Measurements from ENCODE around the gene TXNRD2.

The TXNRD2 gene

DNA sequence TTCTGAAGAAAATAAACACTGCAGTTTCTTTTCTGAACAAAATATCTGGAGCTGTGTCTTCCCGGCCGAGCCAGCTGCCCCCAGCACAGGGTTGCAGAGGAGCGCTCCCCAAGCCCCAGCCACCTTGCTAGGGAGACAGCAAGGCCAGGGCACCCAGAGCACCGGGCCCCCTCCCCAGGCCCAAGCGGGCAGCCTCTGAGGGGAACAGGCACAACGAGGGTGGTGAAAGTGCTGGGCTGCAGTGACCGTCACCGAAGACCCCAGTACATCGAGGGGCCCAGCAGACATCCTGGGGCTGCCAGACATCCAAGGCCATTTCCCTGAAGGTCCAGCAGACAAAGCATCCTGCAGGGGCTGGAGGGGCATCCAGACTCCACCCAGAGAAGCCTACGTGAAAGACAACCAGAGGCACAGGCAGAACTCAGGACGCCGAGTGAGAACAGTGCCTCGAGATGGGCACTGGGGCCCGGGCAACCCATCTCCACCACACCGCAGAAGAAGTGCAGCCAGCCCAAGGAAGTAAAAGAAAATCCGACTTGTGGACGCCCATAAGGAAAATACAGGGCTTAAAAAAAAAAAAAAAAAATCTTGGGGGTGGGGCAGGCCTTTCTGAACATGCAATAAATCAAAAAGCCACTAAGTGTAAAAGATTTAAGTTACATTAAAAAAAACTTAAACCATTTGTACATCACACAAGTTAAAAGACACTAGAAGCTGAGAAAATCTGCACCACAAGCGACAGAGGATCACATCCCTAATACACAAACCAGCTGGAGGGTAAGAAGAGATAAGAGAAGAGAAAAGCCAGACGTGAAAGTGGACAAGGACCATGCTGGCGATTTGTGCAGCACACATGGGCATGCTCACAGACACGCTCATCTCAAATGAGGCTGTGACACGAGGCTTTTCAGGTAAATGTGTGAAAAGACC is 36.0 kb downstream of the TXNRD2 start:
- TF ChIP-seq, protein P1, sequence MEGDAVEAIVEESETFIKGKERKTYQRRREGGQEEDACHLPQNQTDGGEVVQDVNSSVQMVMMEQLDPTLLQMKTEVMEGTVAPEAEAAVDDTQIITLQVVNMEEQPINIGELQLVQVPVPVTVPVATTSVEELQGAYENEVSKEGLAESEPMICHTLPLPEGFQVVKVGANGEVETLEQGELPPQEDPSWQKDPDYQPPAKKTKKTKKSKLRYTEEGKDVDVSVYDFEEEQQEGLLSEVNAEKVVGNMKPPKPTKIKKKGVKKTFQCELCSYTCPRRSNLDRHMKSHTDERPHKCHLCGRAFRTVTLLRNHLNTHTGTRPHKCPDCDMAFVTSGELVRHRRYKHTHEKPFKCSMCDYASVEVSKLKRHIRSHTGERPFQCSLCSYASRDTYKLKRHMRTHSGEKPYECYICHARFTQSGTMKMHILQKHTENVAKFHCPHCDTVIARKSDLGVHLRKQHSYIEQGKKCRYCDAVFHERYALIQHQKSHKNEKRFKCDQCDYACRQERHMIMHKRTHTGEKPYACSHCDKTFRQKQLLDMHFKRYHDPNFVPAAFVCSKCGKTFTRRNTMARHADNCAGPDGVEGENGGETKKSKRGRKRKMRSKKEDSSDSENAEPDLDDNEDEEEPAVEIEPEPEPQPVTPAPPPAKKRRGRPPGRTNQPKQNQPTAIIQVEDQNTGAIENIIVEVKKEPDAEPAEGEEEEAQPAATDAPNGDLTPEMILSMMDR (IDR thresholded peaks at IDR 0.05; ENCODE audit: insufficient read depth, missing control alignments) = no peak
- FAIRE-seq (no peak), DNase-seq (ENCODE audit: insufficient read length, low spot score) (no peak)

DNA sequence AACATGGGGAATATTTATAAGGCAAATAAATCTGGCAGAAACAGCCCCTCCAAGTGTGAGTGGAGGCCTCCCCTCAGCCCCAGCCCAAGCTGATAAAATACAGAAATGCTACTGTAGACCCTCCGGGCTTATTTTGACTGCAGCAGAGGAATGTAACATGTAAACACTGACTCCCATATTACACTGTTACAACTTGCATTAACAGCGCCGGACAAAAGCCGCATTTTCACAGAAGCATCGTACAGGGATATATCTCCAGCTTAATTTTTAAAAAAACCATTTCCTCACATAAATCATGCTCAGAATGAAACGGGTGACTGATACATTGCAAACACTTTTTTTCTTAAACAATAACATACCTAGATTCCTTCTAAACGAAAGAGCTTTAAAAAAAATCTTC is 36.7 kb downstream of the TXNRD2 start:
- DNase-seq (ENCODE audit: insufficient read length, low spot score) (no peak), FAIRE-seq (no peak)
- TF ChIP-seq, protein P1 (IDR thresholded peaks at IDR 0.05; ENCODE audit: insufficient read depth, missing control alignments) = no peak

DNA sequence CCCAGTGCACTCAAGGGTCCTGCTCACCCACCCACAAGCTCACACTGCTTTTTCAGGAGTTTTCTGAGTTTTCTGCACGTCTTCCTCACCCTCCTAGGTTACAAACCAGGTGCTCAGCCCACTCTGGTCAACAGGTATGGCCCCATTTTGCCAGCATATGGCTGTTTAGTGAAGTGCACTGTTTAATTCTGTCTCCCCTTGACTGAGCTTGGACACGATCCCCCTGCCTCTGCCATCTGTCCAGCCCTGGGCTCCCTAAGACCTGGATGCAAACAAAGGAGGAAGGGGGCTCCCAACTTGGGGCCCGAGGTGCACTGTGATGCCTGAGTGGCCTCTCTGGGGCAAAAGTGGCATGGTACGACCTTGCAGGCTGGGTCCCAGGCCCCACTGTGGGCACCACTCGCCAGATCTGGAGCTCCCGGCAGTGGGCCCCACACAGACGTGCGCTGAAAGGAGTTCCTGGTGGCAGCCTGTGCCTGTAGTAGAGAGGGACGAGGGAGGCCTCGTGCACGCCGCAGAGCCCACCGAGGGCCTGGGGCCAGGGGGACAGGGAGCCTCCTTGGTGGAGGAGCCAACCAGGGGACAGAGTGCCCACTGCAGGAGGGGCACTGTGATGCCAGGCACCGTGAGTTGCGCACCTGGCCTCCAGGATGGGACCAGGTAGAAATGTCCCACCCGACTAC is 37.3 kb downstream of the TXNRD2 start:
- FAIRE-seq (no peak), DNase-seq (ENCODE audit: insufficient read length, low spot score) (no peak)
- TF ChIP-seq, protein P1 (IDR thresholded peaks at IDR 0.05; ENCODE audit: insufficient read depth, missing control alignments) = no peak

GRCh38 chr22:19903513-19903912 is 38.1 kb downstream of the TXNRD2 start:
- FAIRE-seq (no peak), DNase-seq (ENCODE audit: insufficient read length, low spot score) (no peak)
- TF ChIP-seq, protein P1 (IDR thresholded peaks at IDR 0.05; ENCODE audit: insufficient read depth, missing control alignments) = no peak

GRCh38 chr22:19903031-19903430 is 38.6 kb downstream of the TXNRD2 start:
- TF ChIP-seq, protein P1 (IDR thresholded peaks at IDR 0.05; ENCODE audit: insufficient read depth, missing control alignments) = no peak
- FAIRE-seq = no peak
- DNase-seq (ENCODE audit: insufficient read length, low spot score) = no peak

GRCh38 chr22:19902245-19902715 is 39.3 kb downstream of the TXNRD2 start:
- DNase-seq (ENCODE audit: insufficient read length, low spot score) (peak; percentile 86), FAIRE-seq (peak; percentile 29)
- TF ChIP-seq, protein P1 (IDR thresholded peaks at IDR 0.05; ENCODE audit: insufficient read depth, missing control alignments) = no peak
